ENCODE results near the gene STK10.

DNA sequence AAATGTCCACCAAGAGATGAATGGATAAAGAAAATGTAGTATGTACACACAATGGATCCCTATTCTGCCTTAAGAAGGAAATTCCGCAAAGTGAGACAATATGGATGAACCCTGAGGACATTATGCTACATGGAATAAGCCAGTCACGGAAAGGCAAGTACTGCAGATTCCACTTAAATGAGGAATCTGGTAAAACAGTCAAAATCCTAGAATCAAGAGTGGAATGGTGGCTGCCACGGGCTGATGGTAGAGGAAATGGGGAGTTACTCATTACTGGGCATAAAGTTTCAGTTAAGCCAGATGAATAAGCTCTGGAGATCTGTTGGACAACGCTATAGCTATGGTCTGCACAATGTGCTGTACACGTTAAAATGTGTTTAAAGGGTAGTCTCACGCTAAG is 47.2 kb downstream of the STK10 start:
- TF ChIP-seq EZH2phosphoT487 (IDR thresholded peaks at IDR 0.05; ENCODE audit: insufficient read depth, low read depth) (no peak), EZH2 (IDR thresholded peaks at IDR 0.05; ENCODE audit: insufficient read depth, poor library complexity, severe bottlenecking) (no peak)
